Anterior cingulate cortex (tissue), 58 donors: Measurements from ENCODE around the gene SLC25A41.
"Not testable (repeated sequence)": the region's sequence is repeated elsewhere in the genome, so short reads cannot be mapped to it uniquely, and the experiment has no call there.

Source experiments
- DNase-seq, 58 donors: peaks; one replicate each; lab custom pipeline; 2025; lab: John Stamatoyannopoulos, UW

Gene SLC25A41

DNA sequence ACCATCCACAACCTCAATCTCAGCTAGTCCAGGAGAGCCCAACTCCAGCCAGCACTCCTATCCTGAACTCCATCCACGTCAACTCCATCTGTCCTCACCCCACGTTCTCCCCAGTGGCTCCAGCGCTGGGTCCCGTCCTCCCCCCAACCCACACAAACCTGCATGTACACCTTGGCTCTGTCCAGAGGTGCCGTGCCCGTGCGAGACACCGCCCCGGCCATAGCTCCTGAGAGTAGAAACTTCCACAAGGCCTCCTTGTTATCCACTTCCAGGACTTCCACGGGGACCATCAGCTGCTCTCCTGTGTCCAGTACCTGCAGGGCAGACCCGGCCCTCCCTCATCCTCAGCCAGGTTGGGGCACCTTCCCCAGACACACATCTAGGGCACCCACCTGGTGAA is 1.7 kb downstream of the SLC25A41 start:
- DNase-seq: no peak

DNA sequence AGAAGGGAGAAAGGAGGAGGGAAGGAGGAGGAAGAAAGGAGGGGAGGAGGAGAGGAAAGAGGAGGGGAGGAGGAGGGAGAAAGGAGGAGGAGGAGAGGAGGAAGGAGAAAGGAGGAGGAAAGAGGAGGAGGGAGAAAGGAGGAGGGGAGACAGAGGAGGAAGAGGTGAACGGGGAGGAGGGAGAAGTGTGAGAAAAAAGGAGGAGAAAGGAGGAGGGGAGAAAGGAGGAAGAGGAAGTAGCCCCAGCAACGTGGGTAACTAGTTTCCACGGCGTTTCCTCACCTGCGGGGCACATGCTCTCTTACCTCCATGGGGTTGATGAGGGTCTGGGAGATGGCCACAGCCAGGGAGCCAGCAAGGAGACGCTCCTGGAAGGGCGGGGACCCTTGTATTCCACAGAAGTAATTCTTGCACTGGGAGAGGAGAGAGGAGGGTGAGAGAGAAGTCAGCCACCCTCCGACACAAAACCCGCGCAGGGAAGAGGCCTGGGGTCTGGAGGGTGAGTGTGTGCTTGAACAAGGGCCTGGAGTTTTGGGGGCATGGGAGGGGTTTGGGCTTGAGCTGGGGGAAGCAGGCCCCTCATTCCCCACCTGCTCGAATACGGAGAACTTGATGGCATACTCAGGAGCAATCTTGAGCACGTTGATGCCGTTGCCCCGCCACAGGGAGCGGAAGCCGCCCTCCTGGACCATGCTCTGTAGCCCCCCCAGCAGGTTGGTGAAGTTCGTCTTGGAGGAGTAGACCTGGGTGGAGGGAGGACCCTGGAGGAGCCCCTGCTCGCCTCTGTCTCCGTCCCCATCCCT is 3.9 kb downstream of the SLC25A41 start:
- no peak for DNase-seq

DNA sequence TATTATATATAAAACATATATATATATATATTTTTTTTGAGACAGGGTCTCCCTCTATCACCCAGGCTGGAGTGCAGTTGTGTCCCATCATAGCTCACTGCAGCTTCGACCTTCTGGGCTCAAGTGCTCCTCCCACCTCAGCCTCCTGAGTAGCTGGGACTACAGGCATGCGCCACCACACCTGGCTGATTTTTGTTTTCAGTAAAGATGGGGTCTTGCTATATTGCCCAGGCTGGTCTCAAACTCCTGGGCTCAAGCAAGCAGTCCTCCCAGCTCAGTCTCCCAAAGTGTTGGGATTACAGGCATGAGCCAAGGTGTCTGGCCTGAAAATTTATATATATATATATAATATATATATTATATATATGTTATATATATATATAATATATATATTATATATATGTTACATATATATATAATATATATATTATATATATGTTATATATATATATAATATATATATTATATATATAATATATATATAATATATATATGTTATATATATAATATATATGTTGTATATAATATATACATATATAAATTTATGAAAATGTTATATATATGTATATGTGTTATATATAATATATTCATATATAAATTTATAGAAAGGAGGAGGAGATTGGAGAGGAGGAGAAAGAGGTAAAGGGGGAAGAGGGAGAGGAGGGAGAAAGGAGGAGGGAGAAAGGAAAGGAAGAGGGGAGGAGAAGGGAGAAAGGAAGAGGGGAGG is 4.7 kb downstream of the SLC25A41 start:
- not testable (repeated sequence) for DNase-seq

- DNase-seq: no peak
These were observed 6.4 kb downstream of the SLC25A41 start for GRCh38 chr19:6427131-6427530.

- DNase-seq: peak in 1 of 58 donors; percentile 3
These were observed 7.6 kb downstream of the SLC25A41 start for GRCh38 chr19:6425732-6426620.

DNA sequence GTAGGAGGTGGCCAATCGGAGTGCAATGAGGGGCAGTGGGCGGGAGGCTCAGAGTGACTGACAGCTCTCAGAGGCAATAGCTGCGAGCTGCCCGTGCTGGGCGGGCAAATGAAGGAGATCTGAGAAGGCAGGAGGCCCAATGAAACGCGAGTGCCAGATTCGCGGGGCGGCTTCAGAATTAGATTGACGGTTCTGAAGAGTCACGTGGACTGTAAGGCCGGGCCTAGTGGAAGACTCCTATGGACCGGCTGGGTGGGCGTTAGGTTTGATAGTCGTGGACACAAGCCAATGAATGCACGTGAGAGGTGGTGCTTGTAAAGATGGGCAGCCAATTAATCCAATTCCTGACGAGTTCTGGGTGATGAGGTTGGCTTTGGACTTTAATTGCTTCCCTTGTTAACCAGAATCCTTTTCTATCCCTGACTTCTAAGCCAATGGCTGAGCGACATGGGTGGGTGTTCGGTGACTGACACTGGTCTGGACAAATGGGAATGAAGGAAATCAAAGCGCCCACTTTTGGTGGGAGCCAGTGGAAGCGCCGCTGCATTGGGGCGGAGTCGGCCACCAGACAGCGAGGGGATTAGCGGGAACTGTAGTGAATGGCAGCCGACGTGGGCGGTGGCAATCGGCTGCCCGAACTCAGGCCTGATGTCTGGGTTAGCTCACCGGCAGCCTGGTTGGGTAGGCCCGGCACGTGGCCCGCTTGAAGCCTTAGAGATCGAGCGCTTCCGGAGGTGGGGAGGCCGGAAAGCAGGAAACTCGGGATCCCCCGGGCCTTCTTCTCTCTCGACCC is 8.4 kb downstream of the SLC25A41 start:
- peak; percentile 94 to 100 (median 100) for DNase-seq

DNA sequence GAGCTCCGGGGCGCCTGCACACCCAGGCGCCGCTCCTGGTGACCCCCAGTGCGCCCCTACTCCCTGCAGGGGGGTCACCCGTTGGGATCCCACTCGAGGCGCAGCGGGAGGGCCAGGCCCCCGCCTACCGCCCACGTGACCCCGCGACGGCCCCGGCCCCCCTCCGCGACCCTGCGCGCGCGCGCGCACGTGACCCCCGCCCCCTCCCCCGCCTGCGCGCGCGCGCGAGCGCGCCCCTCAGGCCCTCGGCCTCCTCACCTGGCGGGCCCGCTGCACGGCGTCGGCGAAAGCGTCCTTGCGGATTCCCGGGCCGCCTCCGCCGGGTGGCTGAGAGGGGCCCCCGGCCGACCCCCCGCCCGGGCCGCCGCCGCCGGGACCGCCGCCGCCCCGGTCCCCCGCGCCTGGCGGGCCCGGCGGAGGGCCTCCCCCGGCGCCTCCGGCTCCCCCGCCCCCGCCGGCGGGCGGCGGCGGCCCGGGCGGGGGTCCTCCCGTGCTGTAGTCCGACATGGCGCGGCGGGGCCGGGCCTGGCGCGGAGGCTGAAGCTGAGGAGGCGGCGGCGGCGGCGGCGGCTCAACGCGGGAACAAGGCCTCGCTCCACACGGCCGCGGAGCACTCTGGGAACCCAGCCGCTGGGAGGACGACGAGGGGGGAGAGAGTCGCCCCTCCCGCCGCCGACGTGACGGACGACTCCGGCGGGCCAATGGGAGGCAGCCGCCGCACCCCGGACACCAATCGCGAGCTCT is 9.2 kb downstream of the SLC25A41 start, which contains the start of gene KHSRP:
KHSRP (minus strand) TSS at position 617 of the 744 bp plus-strand sequence; CDS start at position 507, 110 bp downstream.
- DNase-seq: peak in 4 of 58 donors; percentile 11 to 31 (median 25)

GRCh38 chr19:6423499-6424194 is 9.9 kb downstream of the SLC25A41 start:
- DNase-seq: no peak

- DNase-seq: no peak
These were observed 12.2 kb downstream of the SLC25A41 start for GRCh38 chr19:6421075-6422014.

- DNase-seq: no peak
These were observed 15.0 kb downstream of the SLC25A41 start for GRCh38 chr19:6418562-6418932.

DNA sequence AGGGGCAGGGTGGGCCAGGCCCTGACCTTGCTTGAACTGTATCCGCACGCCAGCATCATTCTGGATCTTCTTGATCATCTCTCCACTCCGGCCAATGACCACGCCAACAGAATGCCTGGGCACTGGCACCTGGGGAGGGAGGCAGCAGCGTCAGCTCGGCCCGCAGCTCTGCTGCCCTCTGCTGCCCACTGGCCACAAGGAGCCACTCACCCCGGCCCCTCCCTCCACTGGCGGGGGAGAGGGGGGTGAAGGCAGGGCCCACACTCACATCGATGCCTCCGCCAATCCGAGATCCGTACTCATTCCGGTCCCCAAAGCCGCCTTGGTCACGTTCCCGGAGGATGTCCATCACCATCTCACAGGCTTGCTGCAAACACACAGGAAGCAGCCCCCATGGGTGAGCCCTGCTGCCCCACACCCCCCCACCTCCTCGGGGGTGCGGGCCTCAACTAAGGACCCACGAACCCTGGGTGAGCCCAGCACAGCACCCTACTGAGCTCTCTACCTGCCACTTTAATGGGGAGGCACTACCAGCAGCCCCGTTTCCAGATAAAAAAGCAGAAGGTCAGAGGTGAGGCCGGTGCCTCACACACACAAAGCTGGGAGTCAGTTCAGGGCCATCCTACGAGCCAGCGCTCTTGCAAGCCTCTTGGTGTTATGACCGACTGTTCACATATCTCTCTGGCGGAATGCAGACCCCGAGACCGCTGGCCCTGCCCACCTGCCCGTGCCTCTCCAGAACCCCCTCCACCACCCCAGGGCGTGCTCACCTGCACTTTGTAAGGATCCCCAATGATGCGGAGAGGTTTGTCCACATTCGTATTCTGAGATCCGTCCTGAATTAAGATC is 15.6 kb downstream of the SLC25A41 start:
- peak in 38 of 58 donors; percentile 4 to 63 (median 38) for DNase-seq

DNA sequence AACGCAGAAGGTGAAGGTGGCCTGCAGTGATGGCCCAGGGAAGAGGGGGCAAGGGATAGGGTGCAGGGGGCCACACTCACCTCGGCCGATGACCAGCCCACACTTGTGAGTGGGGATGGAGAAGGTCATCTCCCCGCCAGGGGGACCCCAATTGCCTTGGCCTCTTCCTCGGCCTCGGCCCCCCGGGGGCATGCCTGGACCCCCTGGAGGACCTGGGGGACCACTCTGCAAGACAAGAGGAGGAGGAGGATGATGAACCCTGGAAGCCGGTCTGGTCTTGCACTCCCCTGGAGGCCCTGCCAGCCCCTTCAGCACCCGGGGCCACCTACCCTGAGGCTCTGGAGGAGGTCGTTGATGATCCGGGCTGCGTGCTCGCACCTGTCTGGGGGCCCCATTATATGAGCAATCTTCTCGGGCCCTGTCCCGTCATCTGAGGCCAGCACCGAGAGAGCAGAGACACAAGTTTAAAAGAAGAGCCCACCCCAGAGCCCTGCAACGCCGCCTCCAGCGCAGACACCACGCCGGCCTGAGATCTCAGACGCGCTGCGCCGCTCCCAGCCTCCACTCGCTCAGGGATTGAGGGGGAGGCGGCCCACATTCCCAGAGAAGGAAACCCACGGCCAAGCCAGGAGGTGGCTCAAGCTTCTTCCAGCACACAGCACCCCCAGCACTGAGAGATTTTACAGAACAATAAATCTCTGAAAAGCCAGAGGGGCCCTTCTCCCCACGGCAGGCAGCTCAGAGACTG is 16.7 kb downstream of the SLC25A41 start:
- no peak for DNase-seq

DNA sequence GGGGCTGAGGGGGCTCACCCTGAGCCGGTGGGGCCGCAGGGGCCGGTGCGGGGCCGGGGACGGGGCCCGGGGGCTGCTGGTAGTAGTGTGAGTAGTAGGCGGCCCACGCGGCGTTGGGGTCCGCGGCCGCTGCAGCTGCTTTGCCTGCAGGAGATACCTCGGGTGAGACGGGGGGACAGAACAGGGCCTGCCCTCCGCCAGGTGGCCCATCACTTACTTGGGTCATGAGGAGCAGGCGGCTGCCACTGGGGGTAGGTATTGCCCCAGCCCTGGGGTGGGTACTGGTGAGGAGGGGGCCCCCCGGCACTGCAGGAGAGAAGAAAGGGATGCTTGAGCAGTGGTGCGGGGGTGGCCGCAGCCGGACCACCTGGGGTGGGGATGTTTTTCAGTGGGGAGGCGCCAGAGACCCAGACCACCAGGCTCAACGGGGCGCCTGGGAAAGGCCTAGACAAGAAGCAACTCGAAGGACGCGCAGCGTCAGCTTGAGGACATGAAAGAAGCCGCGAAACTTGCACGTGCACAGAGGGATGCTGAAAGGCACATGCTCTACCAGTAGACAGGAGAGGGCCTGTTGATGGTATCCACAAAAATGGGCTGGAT is 17.9 kb downstream of the SLC25A41 start:
- no peak for DNase-seq

GRCh38 chr19:6414793-6415590 is 18.6 kb downstream of the SLC25A41 start:
- DNase-seq: no peak
